Activated naive CD4-positive, alpha-beta T cell treated with anti-CD3 and anti-CD28 coated beads for 36 hours (primary cell): ENCODE results near the gene CNOT9. TPM values are rescaled to one million over a fixed set of nuclear protein-coding genes. Genes with fewer than 3 reads are reported as not detected.

Source experiments
- CTCF ChIA-PET: fragments of 350-600 bp; sonication (Branson Sonifier 250); formaldehyde crosslinking; loops from one replicate; lab custom pipeline; 2021; ENCODE audit warnings: antibody characterized with exemption; lab: Charles Lee
- DNase-seq: peaks from one replicate; pipeline ENCODE4 v3.0.0-alpha.2; 2020
- H3K27ac Mint-ChIP-seq: one replicate; pipeline ENCODE4 v1.8.0; 2021; ENCODE audit warnings: mild to moderate bottlenecking, mixed read lengths
- H3K27me3 Mint-ChIP-seq: one replicate; pipeline ENCODE4 v1.8.0; 2021; ENCODE audit warnings: low read depth, mixed read lengths
- H3K36me3 Mint-ChIP-seq: one replicate; pipeline ENCODE4 v1.8.0; 2021; ENCODE audit warnings: low read depth, mixed read lengths
- H3K4me1 Mint-ChIP-seq: one replicate; pipeline ENCODE4 v1.8.0; 2021; ENCODE audit warnings: low read depth, mixed read lengths
- H3K4me3 Mint-ChIP-seq: one replicate; pipeline ENCODE4 v1.8.0; 2021; ENCODE audit warnings: mild to moderate bottlenecking, moderate library complexity, mixed read lengths
- H3K9me3 Mint-ChIP-seq: one replicate; pipeline ENCODE4 v1.8.0; 2021; ENCODE audit warnings: mixed read lengths
- intact Hi-C: fragments of 100-400 bp; cut with micrococcal nuclease; formaldehyde crosslinking; loops from one replicate; pipeline ENCODE4 v1.15.1; 2023
- total RNA-seq, 2 experiments: library from RNA; stranded (reverse); gene quantifications; one replicate each; pipeline ENCODE4 v1.2.3, GENCODE V29; 2021

CNOT9 gene
- total RNA-seq, 2 experiments from 2014 or later: 74.3 to 78.6 TPM

DNA sequence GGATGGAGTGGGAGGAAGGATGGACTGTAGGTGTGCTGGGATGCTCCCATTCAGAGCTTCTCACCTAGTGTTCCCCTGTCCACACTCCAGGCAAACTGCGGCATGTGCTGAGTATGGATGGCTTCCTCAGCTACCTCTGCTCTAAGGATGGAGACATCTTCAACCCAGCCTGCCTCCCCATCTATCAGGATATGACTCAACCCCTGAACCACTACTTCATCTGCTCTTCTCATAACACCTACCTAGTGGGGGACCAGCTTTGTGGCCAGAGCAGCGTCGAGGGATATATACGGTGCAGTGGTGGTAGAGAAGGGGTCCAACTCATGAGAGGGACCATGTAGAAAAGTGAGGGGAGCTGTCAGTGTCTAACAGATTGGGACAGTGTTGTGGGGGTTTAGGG lies 59.3 kb downstream of the CNOT9 start:
- Mint-ChIP-seq H3K36me3 (no peaks in the 10 kb centered on the region), H3K27ac (no peak overlapping the region)
- CTCF ChIA-PET: interaction anchor here (1.4 to 1.8 kb wide), 4 partner anchors 12 to 31 kb away, joined by 3 to 7 read pairs (median 4); partner anchors contain the start of genes BCS1L and ZNF142

GRCh38 chr2:218631837-218632236 lies 63.2 kb downstream of the CNOT9 start:
- DNase-seq: no peak
- no peaks in the 10 kb centered on the region for H3K9me3 Mint-ChIP-seq
- intact Hi-C loops: no loop called here
- CTCF ChIA-PET: interaction anchor here (0.6 kb wide), 1 partner anchor 119 kb away, joined by 7 read pairs; no protein-coding TSS in a partner anchor
- H3K27ac Mint-ChIP-seq: no peak overlapping the region
- H3K27me3 Mint-ChIP-seq: no peaks in the 10 kb centered on the region
- peaks cover 22% of the 10 kb centered on the region for H3K36me3 Mint-ChIP-seq
- H3K4me1 Mint-ChIP-seq: no peaks in the 10 kb centered on the region
- no peak overlapping the region for H3K4me3 Mint-ChIP-seq

More for the DNA sequence above, 59.3 kb downstream of the CNOT9 start:
- DNase-seq: no peak
- Mint-ChIP-seq H3K27me3 (no peaks in the 10 kb centered on the region), H3K9me3 (no peaks in the 10 kb centered on the region), H3K4me3 (no peak overlapping the region), H3K4me1 (no peaks in the 10 kb centered on the region)
- intact Hi-C loops: no loop called here

DNA sequence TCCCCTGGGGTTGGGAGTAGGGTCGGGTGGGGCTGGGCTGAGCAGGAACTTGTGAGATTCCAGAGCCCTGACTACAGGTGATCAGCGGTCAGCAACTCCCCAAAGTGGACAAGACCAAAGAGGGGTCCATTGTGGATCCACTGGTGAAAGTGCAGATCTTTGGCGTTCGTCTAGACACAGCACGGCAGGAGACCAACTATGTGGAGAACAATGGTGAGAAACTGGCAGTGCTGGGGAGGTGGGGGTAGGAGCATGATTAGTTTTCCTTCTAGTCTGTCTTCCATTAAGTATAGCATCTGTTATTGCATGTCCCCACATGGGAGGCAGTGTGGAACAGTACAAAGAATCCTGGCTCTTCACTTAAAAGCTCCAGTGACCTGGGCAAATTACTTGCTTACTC lies 67.1 kb downstream of the CNOT9 start:
- Mint-ChIP-seq H3K27ac (no peak overlapping the region), H3K4me3 (no peak overlapping the region)

DNA sequence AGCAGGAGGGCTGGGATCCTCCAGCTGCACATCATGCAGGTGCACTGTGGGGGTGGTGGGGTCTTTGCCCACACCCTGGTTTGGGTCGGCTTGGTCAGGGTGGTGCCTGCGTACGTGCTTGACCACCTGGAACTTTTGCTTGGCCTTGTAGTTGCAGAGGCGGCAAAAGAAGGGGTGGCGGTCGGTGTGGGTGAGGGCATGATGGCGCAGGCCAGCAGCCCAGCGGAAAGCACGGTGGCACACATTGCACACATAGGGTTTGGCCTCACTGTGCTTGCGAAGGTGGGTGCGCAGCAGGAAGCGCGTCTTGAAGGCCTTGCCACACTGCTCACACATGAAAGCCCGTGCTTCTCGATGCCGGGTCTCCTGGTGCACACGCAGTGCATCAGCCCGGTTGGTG lies 69.7 kb downstream of the CNOT9 start:
- Mint-ChIP-seq H3K4me1 (no peaks in the 10 kb centered on the region), H3K4me3 (no peak overlapping the region), H3K9me3 (no peaks in the 10 kb centered on the region), H3K27ac (no peak overlapping the region), H3K27me3 (no peaks in the 10 kb centered on the region), H3K36me3 (peaks cover 48% of the 10 kb centered on the region)
- intact Hi-C loops: no loop called here
- CTCF ChIA-PET: no interaction called here
- DNase-seq: no peak

More for the DNA sequence above, 67.1 kb downstream of the CNOT9 start:
- H3K36me3 Mint-ChIP-seq: peaks cover 41% of the 10 kb centered on the region
- H3K27me3 Mint-ChIP-seq: no peaks in the 10 kb centered on the region
- CTCF ChIA-PET: no interaction called here
- H3K9me3 Mint-ChIP-seq: no peaks in the 10 kb centered on the region
- intact Hi-C loops: no loop called here
- no peaks in the 10 kb centered on the region for H3K4me1 Mint-ChIP-seq
- no peak for DNase-seq

DNA sequence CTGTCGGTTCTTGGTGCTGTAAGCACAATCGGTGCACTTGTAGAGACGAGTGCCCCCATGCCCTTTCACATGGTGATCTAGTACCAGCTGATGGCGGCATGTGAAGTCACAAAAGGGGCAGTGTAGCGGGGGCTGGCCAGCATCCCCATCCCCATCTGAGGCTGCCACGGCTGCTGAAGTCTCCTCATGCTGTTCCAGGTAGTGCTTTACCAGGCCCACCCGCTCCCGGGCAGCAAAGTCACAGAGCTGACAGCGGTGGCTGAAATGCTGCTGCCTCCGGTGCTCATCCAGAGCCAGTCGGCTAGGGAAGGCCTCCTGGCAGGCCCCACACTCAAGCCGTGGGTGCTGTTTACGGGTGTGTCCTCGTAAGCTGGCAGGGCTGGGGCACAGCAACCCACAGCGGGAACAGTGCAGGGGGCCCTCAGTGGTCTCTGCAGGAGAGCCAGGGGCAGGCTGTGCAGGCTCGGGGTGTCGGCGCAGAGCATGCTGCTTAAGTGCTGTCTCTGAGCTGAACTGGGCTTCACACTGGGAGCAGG lies 73.5 kb downstream of the CNOT9 start:
- peaks cover 39% of the 10 kb centered on the region for H3K36me3 Mint-ChIP-seq
- H3K27me3 Mint-ChIP-seq: no peaks in the 10 kb centered on the region

GRCh38 chr2:218642786-218643185 lies 74.1 kb downstream of the CNOT9 start:
- no peak overlapping the region for H3K27ac Mint-ChIP-seq
- no peak for DNase-seq
- intact Hi-C loops: no loop called here
- H3K4me1 Mint-ChIP-seq: no peaks in the 10 kb centered on the region
- H3K4me3 Mint-ChIP-seq: no peak overlapping the region
- no peaks in the 10 kb centered on the region for H3K9me3 Mint-ChIP-seq
- peaks cover 41% of the 10 kb centered on the region for H3K36me3 Mint-ChIP-seq
- CTCF ChIA-PET: interaction anchor here (2.0 kb wide), 1 partner anchor 9 kb away, joined by 5 read pairs; no protein-coding TSS in a partner anchor
- H3K27me3 Mint-ChIP-seq: no peaks in the 10 kb centered on the region

More for the DNA sequence above, 73.5 kb downstream of the CNOT9 start:
- CTCF ChIA-PET: interaction anchor here (0.9 to 2.0 kb wide), 2 partner anchors 10 to 208 kb away, joined by 3 to 5 read pairs; no protein-coding TSS in a partner anchor
- no peaks in the 10 kb centered on the region for H3K4me1 Mint-ChIP-seq
- intact Hi-C loops: no loop called here
- H3K9me3 Mint-ChIP-seq: no peaks in the 10 kb centered on the region
- DNase-seq: no peak
- H3K4me3 Mint-ChIP-seq: no peak overlapping the region
- H3K27ac Mint-ChIP-seq: no peak overlapping the region

DNA sequence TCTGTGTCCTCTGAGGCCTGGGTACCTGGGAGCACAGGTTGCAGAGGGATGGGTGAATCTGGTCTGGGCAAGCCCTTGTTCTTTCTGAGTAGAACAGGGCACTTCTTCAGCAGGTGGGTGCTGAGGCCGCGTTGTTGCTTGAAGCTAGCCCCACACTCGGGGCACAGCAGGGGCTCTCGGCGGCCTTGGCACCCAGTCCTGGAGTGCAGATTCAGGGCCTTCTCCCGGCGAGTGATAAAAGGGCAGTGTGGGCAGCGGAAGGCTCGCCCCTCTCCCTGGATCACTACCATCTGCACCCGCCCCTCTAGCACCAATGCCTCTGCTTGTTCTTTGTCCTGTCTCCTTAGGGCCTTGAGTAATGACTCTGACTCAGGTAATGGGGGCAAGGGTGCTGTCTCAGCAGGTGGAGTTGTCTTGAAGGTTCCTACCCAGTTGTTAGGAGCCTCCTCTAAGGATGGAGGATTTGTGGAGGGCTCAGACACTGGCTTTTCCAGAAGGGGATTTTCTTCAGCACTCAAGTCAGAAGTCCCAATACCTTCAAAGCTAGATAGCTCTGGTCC lies 75.2 kb downstream of the CNOT9 start:
- H3K27me3 Mint-ChIP-seq: no peaks in the 10 kb centered on the region
- CTCF ChIA-PET: interaction anchor here (2.0 kb wide), 1 partner anchor 8 kb away, joined by 5 read pairs; no protein-coding TSS in a partner anchor
- no peak for DNase-seq
- H3K4me1 Mint-ChIP-seq: peaks cover 6% of the 10 kb centered on the region
- intact Hi-C loops: no loop called here
- no peak overlapping the region for H3K27ac Mint-ChIP-seq
- peaks cover 45% of the 10 kb centered on the region for H3K36me3 Mint-ChIP-seq
- no peak overlapping the region for H3K4me3 Mint-ChIP-seq
- H3K9me3 Mint-ChIP-seq: no peaks in the 10 kb centered on the region

GRCh38 chr2:218644721-218645120 lies 76.1 kb downstream of the CNOT9 start:
- no peaks in the 10 kb centered on the region for H3K9me3 Mint-ChIP-seq
- H3K27ac Mint-ChIP-seq: no peak overlapping the region
- H3K36me3 Mint-ChIP-seq: peaks cover 46% of the 10 kb centered on the region
- no peak for DNase-seq
- intact Hi-C loops: no loop called here
- H3K4me1 Mint-ChIP-seq: peaks cover 6% of the 10 kb centered on the region
- H3K27me3 Mint-ChIP-seq: no peaks in the 10 kb centered on the region
- CTCF ChIA-PET: no interaction called here
- no peak overlapping the region for H3K4me3 Mint-ChIP-seq

DNA sequence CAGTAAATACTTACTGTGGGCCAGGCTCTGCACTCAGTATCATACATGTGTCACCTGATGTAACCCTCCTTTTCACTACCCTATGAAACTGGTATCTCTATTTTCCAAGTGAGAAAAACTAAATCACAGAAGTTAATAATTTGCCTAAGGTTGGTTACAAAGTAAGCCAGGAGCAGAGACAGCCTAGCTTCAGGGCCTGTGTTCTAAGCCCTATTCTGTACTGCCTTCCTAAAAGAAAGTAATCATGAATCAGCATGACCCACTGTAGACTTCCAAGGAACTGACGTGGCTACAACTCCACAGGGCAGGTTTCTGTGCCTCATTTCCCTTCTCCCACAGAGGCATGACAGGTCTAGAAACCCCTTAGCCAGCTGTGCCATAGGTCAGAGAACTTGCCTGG lies 76.5 kb downstream of the CNOT9 start:
- DNase-seq: no peak
- intact Hi-C loops: no loop called here
- Mint-ChIP-seq H3K36me3 (peaks cover 46% of the 10 kb centered on the region), H3K9me3 (no peaks in the 10 kb centered on the region), H3K4me1 (peaks cover 6% of the 10 kb centered on the region), H3K27ac (no peak overlapping the region), H3K27me3 (no peaks in the 10 kb centered on the region), H3K4me3 (no peak overlapping the region)
- CTCF ChIA-PET: no interaction called here

Other genes with a start within 250 kb of the CNOT9 start
- gene CATIP, start 212.0 kb upstream of the CNOT9 start, total RNA-seq: not detected
- gene SLC11A1, start 186.6 kb upstream of the CNOT9 start, total RNA-seq: not detected
- 10 to 100 TPM; 26.1 to 26.2 TPM for gene CTDSP1, start 169.0 kb upstream of the CNOT9 start, total RNA-seq
- not detected for gene VIL1, start 149.7 kb upstream of the CNOT9 start, total RNA-seq
- gene USP37, start 488 bp upstream of the CNOT9 start, total RNA-seq: 10 to 100 TPM; 21.7 to 23.2 TPM
- gene PLCD4, start 39.1 kb downstream of the CNOT9 start, total RNA-seq: under 1 TPM; 0.19 to 0.49 TPM
- 10 to 100 TPM; 28.0 to 28.4 TPM for gene ZNF142, start 90.8 kb downstream of the CNOT9 start, total RNA-seq
- gene BCS1L, start 90.8 kb downstream of the CNOT9 start, total RNA-seq: 10 to 100 TPM; 61.3 to 63.6 TPM
- gene RNF25, start 103.2 kb downstream of the CNOT9 start, total RNA-seq: 10 to 100 TPM in 1 of 2 experiments, 1 to 10 TPM in 1; 9.6 to 10.4 TPM
- 10 to 100 TPM; 14.7 to 15.1 TPM for gene STK36, start 103.2 kb downstream of the CNOT9 start, total RNA-seq
- gene TTLL4, start 142.0 kb downstream of the CNOT9 start, total RNA-seq: 10 to 100 TPM; 23.7 to 24.7 TPM
- not detected for gene CYP27A1, start 213.3 kb downstream of the CNOT9 start, total RNA-seq